Measurements from ENCODE around the gene MGAT5. TPM values are rescaled to one million over a fixed set of nuclear protein-coding genes. Genes with fewer than 3 reads are reported as not detected.

Gene MGAT5
- total RNA-seq, 2 experiments from 2014 or later = 36.9 to 42.2 TPM

DNA sequence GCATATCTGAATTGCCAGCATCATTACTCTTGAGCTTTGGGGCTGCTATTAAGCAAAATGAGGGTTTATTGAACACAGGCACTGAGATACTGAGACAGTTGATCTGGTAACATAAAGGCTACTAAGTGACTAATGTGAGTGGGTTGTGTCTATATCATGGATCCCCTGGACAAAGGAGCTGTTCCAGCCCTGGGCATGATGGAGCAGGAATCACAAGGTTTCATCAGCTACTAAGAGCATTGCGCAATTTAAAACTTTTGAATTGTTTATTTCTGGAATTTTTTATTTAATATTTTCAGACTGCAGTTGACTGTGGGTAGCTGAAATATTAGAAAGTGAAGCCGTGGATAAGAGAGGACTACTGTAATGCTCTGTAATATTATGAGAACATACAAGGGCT lies 73.5 kb downstream of the MGAT5 start:
- ChIA-PET CTCF (interaction anchor here (0.6 to 1.5 kb wide), 3 partner anchors 8 to 209 kb away, joined by 3 to 4 read pairs (median 3); no protein-coding TSS in a partner anchor), POLR2A (interaction anchor here (0.6 to 1.9 kb wide), 3 partner anchors 14 to 21 kb away, joined by 3 to 4 read pairs (median 3); no protein-coding TSS in a partner anchor)
- H3K36me3 Mint-ChIP-seq (ENCODE audit: low read depth) = peaks cover 30% of the 10 kb centered on the region
- no peak overlapping the region for H3K27ac Mint-ChIP-seq
- H3K27me3 Mint-ChIP-seq = no peaks in the 10 kb centered on the region
- TF ChIP-seq, protein P1, sequence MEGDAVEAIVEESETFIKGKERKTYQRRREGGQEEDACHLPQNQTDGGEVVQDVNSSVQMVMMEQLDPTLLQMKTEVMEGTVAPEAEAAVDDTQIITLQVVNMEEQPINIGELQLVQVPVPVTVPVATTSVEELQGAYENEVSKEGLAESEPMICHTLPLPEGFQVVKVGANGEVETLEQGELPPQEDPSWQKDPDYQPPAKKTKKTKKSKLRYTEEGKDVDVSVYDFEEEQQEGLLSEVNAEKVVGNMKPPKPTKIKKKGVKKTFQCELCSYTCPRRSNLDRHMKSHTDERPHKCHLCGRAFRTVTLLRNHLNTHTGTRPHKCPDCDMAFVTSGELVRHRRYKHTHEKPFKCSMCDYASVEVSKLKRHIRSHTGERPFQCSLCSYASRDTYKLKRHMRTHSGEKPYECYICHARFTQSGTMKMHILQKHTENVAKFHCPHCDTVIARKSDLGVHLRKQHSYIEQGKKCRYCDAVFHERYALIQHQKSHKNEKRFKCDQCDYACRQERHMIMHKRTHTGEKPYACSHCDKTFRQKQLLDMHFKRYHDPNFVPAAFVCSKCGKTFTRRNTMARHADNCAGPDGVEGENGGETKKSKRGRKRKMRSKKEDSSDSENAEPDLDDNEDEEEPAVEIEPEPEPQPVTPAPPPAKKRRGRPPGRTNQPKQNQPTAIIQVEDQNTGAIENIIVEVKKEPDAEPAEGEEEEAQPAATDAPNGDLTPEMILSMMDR (IDR thresholded peaks at IDR 0.05) = no peak
- ATAC-seq (no peak), DNase-seq (no peak)
- no peak overlapping the region for H3K4me3 Mint-ChIP-seq
- H3K4me1 Mint-ChIP-seq (ENCODE audit: low read depth) = peaks cover 37% of the 10 kb centered on the region
- H3K9me3 Mint-ChIP-seq = peaks cover 6% of the 10 kb centered on the region
- intact Hi-C loops (cut with micrococcal nuclease) = no loop called here

DNA sequence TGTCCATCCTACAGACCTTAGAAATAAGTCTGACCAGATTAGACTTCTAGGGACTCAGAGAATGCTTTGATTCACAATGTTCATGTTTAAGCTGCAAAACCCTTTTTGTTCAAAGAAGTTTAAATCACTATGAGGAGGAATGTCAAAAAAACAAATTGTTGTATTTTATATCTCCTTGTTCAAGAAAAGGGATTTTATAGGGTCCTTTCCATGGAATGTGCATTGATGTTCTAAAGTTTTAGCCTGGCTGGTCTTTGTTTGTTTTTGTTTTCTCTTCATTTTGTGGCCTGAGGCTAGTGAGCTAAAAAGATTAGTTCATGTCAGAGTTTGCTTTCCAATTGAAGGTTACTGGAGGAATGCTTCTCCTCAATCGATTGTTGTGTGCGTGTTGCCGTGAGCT lies 77.2 kb downstream of the MGAT5 start:
- H3K36me3 Mint-ChIP-seq (ENCODE audit: low read depth) = peaks cover 16% of the 10 kb centered on the region
- POLR2A ChIA-PET = no interaction called here

DNA sequence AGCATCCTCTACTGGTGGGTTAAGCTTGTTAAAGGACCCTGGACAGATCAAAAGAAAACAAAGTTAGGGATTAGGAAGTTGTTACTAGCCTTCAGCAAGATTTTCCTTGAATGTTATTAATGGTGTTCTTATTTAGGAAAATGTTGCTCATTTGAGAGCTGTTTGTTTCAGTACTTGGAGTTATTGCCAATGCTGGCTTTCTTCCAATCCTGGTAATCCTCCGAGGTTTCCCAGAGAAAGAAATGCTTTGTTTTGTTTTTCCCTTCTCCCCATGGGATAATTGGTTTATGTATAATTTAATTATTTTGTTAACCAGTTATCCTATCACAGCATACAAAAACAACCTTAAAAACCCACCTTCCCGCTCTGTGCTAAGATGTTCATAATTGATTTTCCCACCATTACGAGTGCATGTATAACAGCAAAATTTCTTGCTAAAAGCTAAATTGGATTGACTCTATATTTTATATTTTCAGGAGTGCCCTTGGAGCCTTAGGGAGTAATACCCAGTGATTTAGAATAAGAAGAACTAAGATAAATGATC lies 79.8 kb downstream of the MGAT5 start:
- peaks cover 3% of the 10 kb centered on the region for H3K4me1 Mint-ChIP-seq (ENCODE audit: low read depth)
- ChIA-PET POLR2A (interaction anchor here (0.6 to 0.7 kb wide), 2 partner anchors 18 to 646 kb away, joined by 3 read pairs; no protein-coding TSS in a partner anchor), CTCF (interaction anchor here (1.1 kb wide), 1 partner anchor 447 kb away, joined by 3 read pairs; no protein-coding TSS in a partner anchor)
- TF ChIP-seq, protein P1 (IDR thresholded peaks at IDR 0.05) = no peak
- H3K36me3 Mint-ChIP-seq (ENCODE audit: low read depth) = peaks cover 25% of the 10 kb centered on the region
- no peak for DNase-seq
- H3K27me3 Mint-ChIP-seq = no peaks in the 10 kb centered on the region
- no peak overlapping the region for H3K27ac Mint-ChIP-seq
- no peak overlapping the region for H3K4me3 Mint-ChIP-seq
- H3K9me3 Mint-ChIP-seq = peaks cover 6% of the 10 kb centered on the region
- intact Hi-C loops (cut with micrococcal nuclease) = no loop called here
- no peak for ATAC-seq

More for the DNA sequence above, 77.2 kb downstream of the MGAT5 start:
- H3K4me3 Mint-ChIP-seq = no peak overlapping the region
- peaks cover 6% of the 10 kb centered on the region for H3K9me3 Mint-ChIP-seq
- H3K27ac Mint-ChIP-seq = no peak overlapping the region
- TF ChIP-seq, protein P1 (IDR thresholded peaks at IDR 0.05) = no peak
- ATAC-seq = no peak
- peaks cover 6% of the 10 kb centered on the region for H3K4me1 Mint-ChIP-seq (ENCODE audit: low read depth)
- no peaks in the 10 kb centered on the region for H3K27me3 Mint-ChIP-seq
- CTCF ChIA-PET = no interaction called here
- no peak for DNase-seq
- intact Hi-C loops (cut with micrococcal nuclease) = no loop called here

DNA sequence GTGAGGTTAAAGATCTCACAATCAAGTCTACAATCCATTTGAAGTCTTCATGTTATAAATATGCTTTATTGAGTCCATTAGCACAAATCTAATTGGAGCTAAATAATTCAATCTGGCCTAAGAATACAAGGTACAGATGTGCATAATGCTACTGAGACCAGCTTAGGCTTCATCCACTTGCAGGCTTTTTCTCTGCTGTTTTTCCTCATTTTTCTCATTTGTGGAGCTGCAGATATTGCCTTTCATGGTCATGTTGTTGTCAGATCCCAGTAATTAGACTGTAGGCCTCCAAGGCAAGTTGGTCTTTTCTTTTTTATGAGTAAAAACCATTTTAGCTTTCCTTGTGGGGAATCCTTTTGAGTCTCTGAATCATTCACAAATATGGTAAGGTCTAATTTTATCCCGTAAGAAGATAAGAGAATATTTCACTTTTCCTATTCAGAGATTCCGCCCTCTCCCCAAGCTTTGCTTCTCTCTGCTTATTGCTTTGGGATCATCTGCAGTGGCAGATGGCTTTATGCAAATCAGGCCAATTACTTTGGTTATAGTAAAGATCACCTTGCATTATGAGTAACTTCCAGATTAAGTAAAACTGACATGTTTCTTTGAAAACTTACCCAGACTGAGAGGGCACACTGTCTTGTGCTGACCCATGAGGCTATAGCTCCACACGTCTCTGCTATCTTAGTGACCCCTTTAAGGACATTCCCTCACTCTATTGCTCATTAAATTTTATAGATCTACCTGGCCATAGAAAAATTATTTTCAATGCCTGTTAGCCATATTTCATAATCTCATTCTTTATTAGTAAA lies 80.9 kb downstream of the MGAT5 start:
- ATAC-seq (no peak), DNase-seq (no peak)
- TF ChIP-seq, protein P1 (IDR thresholded peaks at IDR 0.05) = no peak
- H3K27me3 Mint-ChIP-seq = no peaks in the 10 kb centered on the region
- intact Hi-C loops (cut with micrococcal nuclease) = no loop called here
- POLR2A ChIA-PET = interaction anchor here (0.9 kb wide), 1 partner anchor 14 kb away, joined by 3 read pairs; no protein-coding TSS in a partner anchor
- peaks cover 6% of the 10 kb centered on the region for H3K9me3 Mint-ChIP-seq
- H3K36me3 Mint-ChIP-seq (ENCODE audit: low read depth) = peaks cover 29% of the 10 kb centered on the region
- H3K27ac Mint-ChIP-seq = no peak overlapping the region
- CTCF ChIA-PET = interaction anchor here (1.1 kb wide), 1 partner anchor 448 kb away, joined by 3 read pairs; no protein-coding TSS in a partner anchor
- H3K4me1 Mint-ChIP-seq (ENCODE audit: low read depth) = peaks cover 3% of the 10 kb centered on the region
- no peak overlapping the region for H3K4me3 Mint-ChIP-seq

DNA sequence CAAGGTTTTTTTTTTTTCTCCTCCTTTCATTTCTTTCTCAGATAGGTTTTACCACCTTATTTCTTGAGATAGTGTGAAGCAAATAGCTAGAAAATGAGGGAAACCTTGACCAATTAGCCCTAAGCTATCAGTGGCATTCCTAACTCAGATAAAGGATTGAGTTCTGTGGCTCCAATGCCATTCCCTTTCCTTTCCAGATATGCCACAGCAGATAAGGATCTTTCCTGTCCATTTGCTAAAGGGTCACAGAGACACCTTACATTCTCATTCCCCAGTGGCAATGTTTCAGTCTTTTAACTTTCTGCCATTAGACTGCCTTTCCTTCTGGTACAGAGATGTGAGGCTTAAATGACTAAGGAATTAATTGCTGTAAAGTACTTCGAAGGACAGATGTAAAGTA lies 81.7 kb downstream of the MGAT5 start:
- CTCF ChIA-PET = no interaction called here
- Mint-ChIP-seq H3K4me1 (ENCODE audit: low read depth) (peaks cover 3% of the 10 kb centered on the region), H3K27ac (no peak overlapping the region), H3K36me3 (ENCODE audit: low read depth) (peaks cover 31% of the 10 kb centered on the region), H3K9me3 (peaks cover 6% of the 10 kb centered on the region), H3K4me3 (no peak overlapping the region), H3K27me3 (no peaks in the 10 kb centered on the region)
- POLR2A ChIA-PET = interaction anchor here (0.7 to 0.9 kb wide), 2 partner anchors 12 to 14 kb away, joined by 3 read pairs; no protein-coding TSS in a partner anchor
- TF ChIP-seq, protein P1 (IDR thresholded peaks at IDR 0.05) = no peak
- DNase-seq (no peak), ATAC-seq (no peak)
- intact Hi-C loops (cut with micrococcal nuclease) = no loop called here
